Body of pancreas (tissue), 4 donors: ENCODE measurements around the gene SPATA25. TPM values are rescaled to one million over a fixed set of nuclear protein-coding genes. Genes with fewer than 3 reads are reported as not detected.

Experiments
- ATAC-seq: fragments of 150-250 bp; one replicate; pipeline ENCODE4 v1.9.1; 2016
- DNase-seq, 4 donors: peaks; one replicate each; pipeline ENCODE4 v3.0.0-alpha.2; 2019
- H3K27ac ChIP-seq, 4 donors: fragments of 200-600 bp; sonication (generic); 1 replicate in 3 of 4; 2 replicates in 1 of 4; pipeline versions ENCODE4 v1.5.1 to v1.6.1; 2016 to 2019; ENCODE audit warnings: mild to moderate bottlenecking in 1 of 4, mixed read lengths in 1 of 4, moderate library complexity in 1 of 4
- H3K27me3 ChIP-seq, 2 donors: fragments of 200-600 bp; sonication (generic); one replicate each; pipeline ENCODE4 v1.6.0; 2016; ENCODE audit warnings: mild to moderate bottlenecking in 1 of 2
- H3K36me3 ChIP-seq, 2 donors: fragments of 200-600 bp; sonication (generic); replicated peaks in 1 of 2; 2 replicates each; pipeline ENCODE4 v1.5.1; 2016; ENCODE audit warnings: low read depth in 2 of 2; ENCODE audit not compliant: insufficient read depth in 1 of 2
- H3K4me1 ChIP-seq: fragments of 200-600 bp; sonication (generic); one replicate; pipeline ENCODE4 v1.6.0; 2016
- H3K4me3 ChIP-seq, 2 donors: fragments of 200-600 bp; sonication (generic); 1 replicate in 1 of 2; 2 replicates in 1 of 2; pipeline ENCODE4 v1.5.1; 2016 to 2019
- H3K9me3 ChIP-seq, 3 donors: fragments of 200-600 bp; sonication (generic); 1 replicate in 2 of 3; 2 replicates in 1 of 3; pipeline ENCODE4 v1.5.1; 2016
- POLR2A ChIP-seq, 3 donors: fragments of 450-650 bp; IDR thresholded peaks; one replicate each; pipeline ENCODE4 v1.6.1; 2016; ENCODE audit warnings: antibody characterized with exemption in 3 of 3, mild to moderate bottlenecking in 2 of 3
- WGBS, 2 donors: methylation state at CpG; one replicate each; pipeline ENCODE4 v1.1.5; 2017; 5-methylcytosine and 5-hydroxymethylcytosine counted together
- intact Hi-C: fragments of 100-400 bp; cut with DNase I; formaldehyde crosslinking; loops from one replicate; pipeline ENCODE4 v1.15.1; 2023
- total RNA-seq, 2 donors: library from RNA; depleted of rRNA; stranded (reverse); fragments of >200 nt; gene quantifications; one replicate each; pipeline ENCODE4 v1.1.0, GENCODE V29; 2016
- TF ChIP-seq, protein P1 (sequence below), 7 experiments: fragments of 450-650 bp in 4 of 7; fragments of 200-600 bp in 3 of 7; sonication (generic) in 3 of 7; IDR thresholded peaks; one replicate each; pipeline ENCODE4 v1.5.1; 2016 to 2019; ENCODE audit warnings: antibody characterized with exemption in 7 of 7

The SPATA25 gene
- total RNA-seq, 2 donors from 2014 or later, result 1.3 to 2.6 TPM

DNA sequence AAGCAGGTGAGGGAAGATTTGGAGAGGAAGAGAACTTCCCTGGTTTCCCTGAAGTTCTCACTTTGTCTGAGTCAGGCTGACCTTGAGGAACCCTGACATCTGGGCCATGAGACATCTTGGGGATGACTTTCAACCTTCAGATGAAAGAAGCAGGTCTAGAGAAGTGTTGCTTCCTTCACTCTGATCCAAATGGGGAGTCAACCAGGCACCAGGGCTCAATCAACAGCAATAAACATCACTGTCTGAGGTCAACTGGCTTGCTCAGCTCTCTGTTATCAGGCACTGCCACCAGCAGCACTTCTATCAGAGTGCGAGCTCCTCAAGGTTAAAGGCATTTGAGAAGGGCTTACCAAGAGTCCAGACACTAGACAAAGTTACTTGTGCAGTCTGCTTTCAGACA is 36.5 kb downstream of the SPATA25 start:
- DNase-seq (no peak), ATAC-seq (no peak)
- Histone ChIP-seq H3K27ac (no peak overlapping the region), H3K4me1 (peaks cover 16% of the 10 kb centered on the region), H3K27me3 (no peaks in the 10 kb centered on the region), H3K9me3 (no peaks in the 10 kb centered on the region), H3K4me3 (no peak overlapping the region), H3K36me3 (peaks cover 0 to 4% of the 10 kb centered on the region in 2 donors)
- intact Hi-C loops, result no loop called here
- WGBS, 2 donors, result 42 to 71% methylated on average over 1 of the region's 1 CpG
- TF ChIP-seq, protein P1, sequence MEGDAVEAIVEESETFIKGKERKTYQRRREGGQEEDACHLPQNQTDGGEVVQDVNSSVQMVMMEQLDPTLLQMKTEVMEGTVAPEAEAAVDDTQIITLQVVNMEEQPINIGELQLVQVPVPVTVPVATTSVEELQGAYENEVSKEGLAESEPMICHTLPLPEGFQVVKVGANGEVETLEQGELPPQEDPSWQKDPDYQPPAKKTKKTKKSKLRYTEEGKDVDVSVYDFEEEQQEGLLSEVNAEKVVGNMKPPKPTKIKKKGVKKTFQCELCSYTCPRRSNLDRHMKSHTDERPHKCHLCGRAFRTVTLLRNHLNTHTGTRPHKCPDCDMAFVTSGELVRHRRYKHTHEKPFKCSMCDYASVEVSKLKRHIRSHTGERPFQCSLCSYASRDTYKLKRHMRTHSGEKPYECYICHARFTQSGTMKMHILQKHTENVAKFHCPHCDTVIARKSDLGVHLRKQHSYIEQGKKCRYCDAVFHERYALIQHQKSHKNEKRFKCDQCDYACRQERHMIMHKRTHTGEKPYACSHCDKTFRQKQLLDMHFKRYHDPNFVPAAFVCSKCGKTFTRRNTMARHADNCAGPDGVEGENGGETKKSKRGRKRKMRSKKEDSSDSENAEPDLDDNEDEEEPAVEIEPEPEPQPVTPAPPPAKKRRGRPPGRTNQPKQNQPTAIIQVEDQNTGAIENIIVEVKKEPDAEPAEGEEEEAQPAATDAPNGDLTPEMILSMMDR (IDR thresholded peaks at IDR 0.05), result no peak
- no peak for TF ChIP-seq POLR2A (IDR thresholded peaks at IDR 0.05)

DNA sequence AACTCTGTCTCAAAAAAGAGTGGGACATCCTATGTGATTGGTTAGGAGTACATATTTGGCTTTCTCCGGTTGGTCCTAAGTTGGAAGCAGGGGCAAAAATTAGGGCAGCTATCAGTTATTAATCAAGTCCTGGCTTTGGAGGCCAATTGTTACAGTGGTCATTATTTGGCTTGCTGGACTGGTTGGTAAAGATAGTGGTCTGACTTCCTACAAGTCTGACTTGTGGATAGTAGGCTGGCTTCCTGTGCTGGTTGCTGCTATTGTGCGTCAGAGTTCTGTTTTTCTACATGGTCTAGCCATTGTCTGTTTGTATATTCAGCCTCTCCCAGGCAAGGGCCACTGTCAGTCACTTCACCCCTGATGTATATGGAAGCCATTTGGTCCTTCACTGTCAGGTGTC is 37.2 kb downstream of the SPATA25 start:
- H3K4me1 ChIP-seq, result peaks cover 10% of the 10 kb centered on the region
- DNase-seq, result no peak
- WGBS, 2 donors, result 91 to 100% methylated on average over 2 of the region's 2 CpGs
- no peaks in the 10 kb centered on the region for H3K9me3 ChIP-seq
- peaks cover 0 to 4% of the 10 kb centered on the region in 2 donors for H3K36me3 ChIP-seq
- no peaks in the 10 kb centered on the region for H3K27me3 ChIP-seq
- no peak overlapping the region for H3K27ac ChIP-seq
- intact Hi-C loops, result no loop called here
- TF ChIP-seq POLR2A (IDR thresholded peaks at IDR 0.05), result no peak
- TF ChIP-seq, protein P1 (IDR thresholded peaks at IDR 0.05), result no peak
- no peak overlapping the region for H3K4me3 ChIP-seq
- ATAC-seq, result no peak

DNA sequence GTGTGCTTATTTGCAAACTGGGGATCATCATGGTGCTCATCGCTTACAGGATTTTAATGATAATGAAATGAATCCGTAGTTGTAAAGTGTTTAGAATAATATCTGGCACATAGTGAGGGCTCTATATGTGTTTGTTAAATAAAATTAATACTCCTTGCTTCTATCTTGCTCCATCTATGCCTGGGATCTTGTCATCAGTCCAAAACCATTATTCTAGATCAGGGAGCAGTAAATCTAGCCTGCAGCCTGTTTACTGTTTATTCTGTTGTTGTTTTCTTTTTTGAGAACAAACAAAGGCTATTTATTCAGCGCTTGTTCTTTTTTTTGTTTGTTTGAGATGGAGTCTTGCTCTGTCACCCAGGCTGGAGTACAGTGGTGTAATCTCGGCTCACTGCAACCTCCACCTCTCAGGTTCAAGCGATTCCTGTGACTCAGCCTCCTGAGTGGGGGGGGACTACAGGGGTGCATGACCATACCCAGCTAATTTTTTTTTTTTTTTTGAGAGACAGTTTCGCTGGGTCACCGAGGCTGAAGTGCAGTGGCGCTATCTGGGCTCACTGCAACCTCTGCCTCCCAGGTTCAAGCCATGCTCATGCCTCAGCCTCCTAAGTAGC is 38.3 kb downstream of the SPATA25 start:
- ATAC-seq, result no peak
- intact Hi-C loops, result no loop called here
- no peaks in the 10 kb centered on the region for H3K27me3 ChIP-seq
- H3K4me1 ChIP-seq, result peaks cover 4% of the 10 kb centered on the region
- H3K36me3 ChIP-seq, result peaks cover 0 to 8% of the 10 kb centered on the region in 2 donors
- TF ChIP-seq, protein P1 (IDR thresholded peaks at IDR 0.05), result no peak
- TF ChIP-seq POLR2A (IDR thresholded peaks at IDR 0.05), result no peak
- WGBS, 2 donors, result 92 to 94% methylated on average over 8 of the region's 8 CpGs
- no peak overlapping the region for H3K4me3 ChIP-seq
- no peaks in the 10 kb centered on the region for H3K9me3 ChIP-seq
- DNase-seq, result no peak
- H3K27ac ChIP-seq, result no peak overlapping the region

DNA sequence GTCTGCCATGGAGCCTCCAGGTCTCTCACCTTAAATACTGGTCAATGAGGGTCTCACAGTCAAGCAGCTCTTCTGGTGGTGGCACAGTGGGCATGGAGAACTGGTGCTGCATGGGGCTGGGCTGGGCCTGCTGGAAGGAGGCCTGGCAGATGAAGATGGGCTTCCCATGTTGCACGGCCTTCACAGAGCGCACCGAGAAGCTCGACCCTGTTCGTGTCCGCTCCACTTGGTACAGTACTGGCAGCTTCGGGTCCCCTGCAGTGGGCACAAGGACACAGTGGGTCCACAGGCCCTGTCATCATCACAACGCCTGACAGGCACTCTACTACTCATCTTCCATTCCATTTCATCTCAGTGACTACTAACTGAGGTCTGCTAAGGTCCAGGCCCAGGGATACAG is 39.0 kb downstream of the SPATA25 start:
- Histone ChIP-seq H3K27me3 (no peaks in the 10 kb centered on the region), H3K4me3 (no peak overlapping the region), H3K9me3 (no peaks in the 10 kb centered on the region), H3K36me3 (peaks cover 0 to 10% of the 10 kb centered on the region in 2 donors), H3K27ac (no peak overlapping the region), H3K4me1 (no peaks in the 10 kb centered on the region)
- no peak for ATAC-seq
- no peak for TF ChIP-seq POLR2A (IDR thresholded peaks at IDR 0.05)
- TF ChIP-seq, protein P1 (IDR thresholded peaks at IDR 0.05), result no peak
- intact Hi-C loops, result no loop called here
- 95 to 96% methylated on average over 8 of the region's 8 CpGs for WGBS, 2 donors
- no peak for DNase-seq

DNA sequence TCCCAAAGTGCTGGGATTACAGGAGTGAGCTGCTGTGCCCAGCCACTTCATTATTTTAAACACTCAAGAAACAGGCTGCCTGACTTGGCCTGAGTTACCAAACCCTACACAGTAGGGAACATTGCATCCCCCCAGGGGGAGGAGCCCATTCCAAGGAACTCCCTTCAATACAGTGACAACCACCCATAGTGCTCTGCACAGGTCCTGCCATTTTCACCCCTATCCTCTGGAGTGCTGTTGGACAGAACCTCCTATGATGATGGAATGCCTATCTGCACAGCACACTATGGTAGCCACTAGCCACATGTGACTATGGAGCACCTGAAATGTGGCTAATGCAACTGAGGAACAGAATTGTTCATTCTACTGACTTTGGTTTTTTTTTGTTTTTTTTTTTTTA is 42.0 kb downstream of the SPATA25 start:
- Histone ChIP-seq H3K27ac (no peak overlapping the region), H3K36me3 (peaks cover 3 to 17% of the 10 kb centered on the region in 2 donors), H3K4me3 (no peak overlapping the region), H3K4me1 (no peaks in the 10 kb centered on the region), H3K27me3 (no peaks in the 10 kb centered on the region), H3K9me3 (no peaks in the 10 kb centered on the region)
- DNase-seq, result no peak
- intact Hi-C loops, result no loop called here
- no peak for TF ChIP-seq POLR2A (IDR thresholded peaks at IDR 0.05)
- TF ChIP-seq, protein P1 (IDR thresholded peaks at IDR 0.05), result no peak
- no peak for ATAC-seq
